GM23338 (cell line): ENCODE results near the gene NRP1. TPM values are rescaled to one million over a fixed set of nuclear protein-coding genes. Genes with fewer than 3 reads are reported as not detected.

ENCODE experiments used
- ATAC-seq: fragments of 200-7000 bp; cut with Tn5 transposase; 3 replicates; pipeline ENCODE4 v1.9.1; 2020
- DNase-seq: peaks from one replicate; pipeline ENCODE4 v3.0.0-alpha.2; 2015; ENCODE audit warnings: low spot score
- H2AFZ ChIP-seq: fragments of 200-600 bp; sonication (generic); 2 replicates; pipeline ENCODE4 v1.8.0; 2016; ENCODE audit warnings: antibody characterized with exemption, mild to moderate bottlenecking, moderate library complexity
- H3F3A ChIP-seq: fragments of 200-600 bp; sonication (generic); replicated peaks from 2 replicates; pipeline ENCODE4 v1.8.0; 2017; ENCODE audit warnings: antibody characterized with exemption, mixed run types, low read depth
- H3K27ac ChIP-seq: fragments of 200-600 bp; sonication (generic); 2 replicates; pipeline ENCODE4 v1.6.1; 2016; ENCODE audit warnings: low read depth
- H3K27me3 ChIP-seq: fragments of 200-600 bp; sonication (generic); 2 replicates; pipeline ENCODE4 v1.8.0; 2016; ENCODE audit warnings: mild to moderate bottlenecking, mixed run types, moderate library complexity; ENCODE audit not compliant: insufficient read depth
- H3K36me3 ChIP-seq: fragments of 200-600 bp; sonication (generic); 2 replicates; pipeline ENCODE4 v1.8.0; 2016; ENCODE audit warnings: mild to moderate bottlenecking; ENCODE audit not compliant: insufficient read depth
- H3K4me1 ChIP-seq: fragments of 200-600 bp; sonication (generic); 2 replicates; pipeline ENCODE4 v1.8.0; 2016; ENCODE audit warnings: mild to moderate bottlenecking, moderate library complexity; ENCODE audit not compliant: insufficient read depth
- H3K4me2 ChIP-seq: fragments of 200-600 bp; sonication (generic); 2 replicates; pipeline ENCODE4 v1.7.1; 2017; ENCODE audit warnings: mixed run types
- H3K4me3 ChIP-seq: fragments of 200-600 bp; sonication (generic); 2 replicates; pipeline ENCODE4 v1.6.1; 2016; ENCODE audit warnings: mixed run types
- H3K79me2 ChIP-seq: fragments of 200-600 bp; sonication (generic); replicated peaks from 2 replicates; pipeline ENCODE4 v1.8.0; 2017; ENCODE audit warnings: mild to moderate bottlenecking; ENCODE audit not compliant: insufficient read depth
- H3K9me2 ChIP-seq: fragments of 200-600 bp; sonication (generic); 2 replicates; pipeline ENCODE4 v1.8.0; 2017; ENCODE audit not compliant: insufficient read depth
- H4K20me1 ChIP-seq: fragments of 200-600 bp; sonication (generic); replicated peaks from 2 replicates; pipeline ENCODE4 v1.8.0; 2017; ENCODE audit warnings: mild to moderate bottlenecking; ENCODE audit not compliant: insufficient read depth
- H3K27ac Mint-ChIP-seq: 2 replicates; pipeline ENCODE4 v1.8.0; 2020; ENCODE audit warnings: inconsistent platforms, mild to moderate bottlenecking, moderate library complexity, mixed read lengths
- H3K27me3 Mint-ChIP-seq: 3 replicates; pipeline ENCODE4 v1.8.0; 2022; ENCODE audit warnings: low read depth, mild to moderate bottlenecking, moderate library complexity, mixed read lengths, inconsistent platforms; ENCODE audit not compliant: insufficient read depth, poor library complexity
- H3K36me3 Mint-ChIP-seq: 3 replicates; pipeline ENCODE4 v1.8.0; 2021; ENCODE audit warnings: low read depth, mild to moderate bottlenecking, inconsistent platforms, moderate library complexity, mixed read lengths
- H3K4me1 Mint-ChIP-seq: 3 replicates; pipeline ENCODE4 v1.8.0; 2020; ENCODE audit warnings: mild to moderate bottlenecking, inconsistent platforms, mixed read lengths
- H3K4me3 Mint-ChIP-seq: 3 replicates; pipeline ENCODE4 v1.8.0; 2021; ENCODE audit warnings: moderate library complexity, mild to moderate bottlenecking, inconsistent platforms, mixed read lengths
- H3K9me3 Mint-ChIP-seq: 3 replicates; pipeline ENCODE4 v1.8.0; 2020; ENCODE audit warnings: moderate library complexity, mild to moderate bottlenecking, inconsistent platforms, mixed read lengths
- CREB1 ChIP-seq: fragments of 250-450 bp; sonication (Bioruptor Pico); IDR thresholded peaks from 2 replicates; pipeline ENCODE4 v1.5.0; 2020; ENCODE audit warnings: low read depth, mild to moderate bottlenecking, moderate library complexity
- EZH2 ChIP-seq: fragments of 200-600 bp; sonication (generic); IDR thresholded peaks from one replicate; pipeline ENCODE4 v1.8.0; 2017; ENCODE audit warnings: antibody characterized with exemption, mild to moderate bottlenecking, low read depth; ENCODE audit not compliant: unreplicated experiment
- NANOG ChIP-seq: IDR thresholded peaks from 2 replicates; pipeline ENCODE4 v1.6.1; 2016; ENCODE audit warnings: antibody characterized with exemption, borderline replicate concordance
- POLR2AphosphoS5 ChIP-seq: IDR thresholded peaks from 2 replicates; pipeline ENCODE4 v1.6.1; 2016; ENCODE audit warnings: antibody characterized with exemption, low read depth
- STAT1 ChIP-seq: IDR thresholded peaks from one replicate; pipeline ENCODE4 v1.6.1; 2016; ENCODE audit warnings: antibody characterized with exemption; ENCODE audit not compliant: unreplicated experiment
- ZNF331 ChIP-seq: fragments of 250-450 bp; sonication (Bioruptor Pico); IDR thresholded peaks from 2 replicates; pipeline ENCODE4 v1.5.0; 2020; ENCODE audit warnings: low read depth, mild to moderate bottlenecking, moderate library complexity
- polyA plus RNA-seq: library from polyadenylated mRNA; unstranded; fragments of >200 nt; fragmentation: Nextera tagmentation; extraction: Ambion mirVana; gene quantifications from 2 replicates; pipeline ENCODE4 v1.2.1, GENCODE V29; 2016
- total RNA-seq: library from RNA; depleted of rRNA; stranded (reverse); fragments of >200 nt; shearing (Covaris generic); gene quantifications from 2 replicates; pipeline ENCODE4 v1.2.3, GENCODE V29; 2014
- TF ChIP-seq, protein P1 (sequence below): fragments of 250-450 bp; sonication (Bioruptor Pico); IDR thresholded peaks from 2 replicates; pipeline ENCODE4 v1.5.0; 2020; ENCODE audit warnings: mild to moderate bottlenecking, moderate library complexity

Gene NRP1
- total and polyA plus RNA-seq, 2 experiments from 2014 or later = 2.9 to 3.5 TPM

DNA sequence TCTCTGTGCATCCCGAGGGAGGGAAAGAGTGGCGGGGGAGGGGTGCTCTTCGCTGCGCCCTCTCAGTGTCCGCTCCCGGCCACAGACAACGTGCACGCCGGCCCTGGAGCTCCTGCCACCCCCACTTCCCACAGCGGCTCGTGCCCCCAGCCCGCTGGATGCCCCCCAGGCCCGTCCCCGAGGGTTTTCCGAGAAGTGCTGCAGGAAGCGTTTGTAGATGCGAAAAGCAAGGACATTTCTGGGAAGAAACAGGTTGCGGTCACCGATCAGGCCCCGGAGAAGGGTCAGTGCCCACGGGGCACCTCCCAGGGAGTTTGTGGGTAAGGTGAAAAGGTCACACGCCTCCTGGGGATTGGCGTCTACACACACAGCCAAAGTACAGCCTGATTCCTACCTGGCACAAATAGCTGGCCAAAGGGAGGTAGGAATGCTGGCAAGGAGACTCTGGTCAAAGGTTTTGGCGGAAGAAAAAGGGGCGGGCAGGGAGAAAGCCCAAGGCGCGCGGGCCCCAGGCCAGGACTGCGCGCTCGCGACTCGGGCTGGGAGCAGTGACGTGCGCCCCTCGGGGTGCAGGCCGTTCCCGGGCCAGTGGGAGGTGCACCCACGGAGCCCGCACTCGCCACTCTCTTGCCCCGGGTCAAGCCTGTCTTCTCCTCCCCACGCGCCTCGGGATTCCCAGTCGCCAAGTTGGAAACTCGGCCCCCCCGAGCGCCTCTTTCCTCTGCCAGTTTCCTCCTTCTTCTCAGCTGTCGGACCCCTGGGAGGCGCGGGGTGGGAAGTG lies 1.5 kb upstream of the NRP1 start:
- Histone ChIP-seq H3K79me2 (no peaks in the 10 kb centered on the region), H3K27ac (no peak overlapping the region), H3K9me2 (no peaks in the 10 kb centered on the region), H3F3A (no peaks in the 10 kb centered on the region), H4K20me1 (no peaks in the 10 kb centered on the region), H3K36me3 (no peaks in the 10 kb centered on the region), H3K4me2 (peak overlapping the region; percentile 95), H3K27me3 (peaks cover 76% of the 10 kb centered on the region), H3K4me3 (peak overlapping the region; percentile 85), H3K4me1 (peaks cover 18% of the 10 kb centered on the region), H2AFZ (peak overlapping the region; percentile 99)
- H3K4me1 Mint-ChIP-seq = peaks cover 23% of the 10 kb centered on the region
- peaks cover 44% of the 10 kb centered on the region for H3K27me3 Mint-ChIP-seq
- TF ChIP-seq EZH2 = peak; percentile 55
- TF ChIP-seq POLR2AphosphoS5 = no peak
- 0 out of 2 replicates have a peak, but pooled peaks have one; percentile 37 for TF ChIP-seq CREB1 (CRISPR knock-in tag)
- H3K9me3 Mint-ChIP-seq = peaks cover 2% of the 10 kb centered on the region; the same call in 1 of the 3 replicates
- H3K4me3 Mint-ChIP-seq = peak overlapping the region; percentile 81
- no peaks in the 10 kb centered on the region for H3K36me3 Mint-ChIP-seq
- no peak overlapping the region for H3K27ac Mint-ChIP-seq
- ATAC-seq = peak; percentile 49
- peak; percentile 70 for DNase-seq

- TF ChIP-seq NANOG (no peak), ZNF331 (CRISPR knock-in tag) (no peak), STAT1 (no peak), EZH2 (no peak), POLR2AphosphoS5 (no peak)
- TF ChIP-seq, protein P1, sequence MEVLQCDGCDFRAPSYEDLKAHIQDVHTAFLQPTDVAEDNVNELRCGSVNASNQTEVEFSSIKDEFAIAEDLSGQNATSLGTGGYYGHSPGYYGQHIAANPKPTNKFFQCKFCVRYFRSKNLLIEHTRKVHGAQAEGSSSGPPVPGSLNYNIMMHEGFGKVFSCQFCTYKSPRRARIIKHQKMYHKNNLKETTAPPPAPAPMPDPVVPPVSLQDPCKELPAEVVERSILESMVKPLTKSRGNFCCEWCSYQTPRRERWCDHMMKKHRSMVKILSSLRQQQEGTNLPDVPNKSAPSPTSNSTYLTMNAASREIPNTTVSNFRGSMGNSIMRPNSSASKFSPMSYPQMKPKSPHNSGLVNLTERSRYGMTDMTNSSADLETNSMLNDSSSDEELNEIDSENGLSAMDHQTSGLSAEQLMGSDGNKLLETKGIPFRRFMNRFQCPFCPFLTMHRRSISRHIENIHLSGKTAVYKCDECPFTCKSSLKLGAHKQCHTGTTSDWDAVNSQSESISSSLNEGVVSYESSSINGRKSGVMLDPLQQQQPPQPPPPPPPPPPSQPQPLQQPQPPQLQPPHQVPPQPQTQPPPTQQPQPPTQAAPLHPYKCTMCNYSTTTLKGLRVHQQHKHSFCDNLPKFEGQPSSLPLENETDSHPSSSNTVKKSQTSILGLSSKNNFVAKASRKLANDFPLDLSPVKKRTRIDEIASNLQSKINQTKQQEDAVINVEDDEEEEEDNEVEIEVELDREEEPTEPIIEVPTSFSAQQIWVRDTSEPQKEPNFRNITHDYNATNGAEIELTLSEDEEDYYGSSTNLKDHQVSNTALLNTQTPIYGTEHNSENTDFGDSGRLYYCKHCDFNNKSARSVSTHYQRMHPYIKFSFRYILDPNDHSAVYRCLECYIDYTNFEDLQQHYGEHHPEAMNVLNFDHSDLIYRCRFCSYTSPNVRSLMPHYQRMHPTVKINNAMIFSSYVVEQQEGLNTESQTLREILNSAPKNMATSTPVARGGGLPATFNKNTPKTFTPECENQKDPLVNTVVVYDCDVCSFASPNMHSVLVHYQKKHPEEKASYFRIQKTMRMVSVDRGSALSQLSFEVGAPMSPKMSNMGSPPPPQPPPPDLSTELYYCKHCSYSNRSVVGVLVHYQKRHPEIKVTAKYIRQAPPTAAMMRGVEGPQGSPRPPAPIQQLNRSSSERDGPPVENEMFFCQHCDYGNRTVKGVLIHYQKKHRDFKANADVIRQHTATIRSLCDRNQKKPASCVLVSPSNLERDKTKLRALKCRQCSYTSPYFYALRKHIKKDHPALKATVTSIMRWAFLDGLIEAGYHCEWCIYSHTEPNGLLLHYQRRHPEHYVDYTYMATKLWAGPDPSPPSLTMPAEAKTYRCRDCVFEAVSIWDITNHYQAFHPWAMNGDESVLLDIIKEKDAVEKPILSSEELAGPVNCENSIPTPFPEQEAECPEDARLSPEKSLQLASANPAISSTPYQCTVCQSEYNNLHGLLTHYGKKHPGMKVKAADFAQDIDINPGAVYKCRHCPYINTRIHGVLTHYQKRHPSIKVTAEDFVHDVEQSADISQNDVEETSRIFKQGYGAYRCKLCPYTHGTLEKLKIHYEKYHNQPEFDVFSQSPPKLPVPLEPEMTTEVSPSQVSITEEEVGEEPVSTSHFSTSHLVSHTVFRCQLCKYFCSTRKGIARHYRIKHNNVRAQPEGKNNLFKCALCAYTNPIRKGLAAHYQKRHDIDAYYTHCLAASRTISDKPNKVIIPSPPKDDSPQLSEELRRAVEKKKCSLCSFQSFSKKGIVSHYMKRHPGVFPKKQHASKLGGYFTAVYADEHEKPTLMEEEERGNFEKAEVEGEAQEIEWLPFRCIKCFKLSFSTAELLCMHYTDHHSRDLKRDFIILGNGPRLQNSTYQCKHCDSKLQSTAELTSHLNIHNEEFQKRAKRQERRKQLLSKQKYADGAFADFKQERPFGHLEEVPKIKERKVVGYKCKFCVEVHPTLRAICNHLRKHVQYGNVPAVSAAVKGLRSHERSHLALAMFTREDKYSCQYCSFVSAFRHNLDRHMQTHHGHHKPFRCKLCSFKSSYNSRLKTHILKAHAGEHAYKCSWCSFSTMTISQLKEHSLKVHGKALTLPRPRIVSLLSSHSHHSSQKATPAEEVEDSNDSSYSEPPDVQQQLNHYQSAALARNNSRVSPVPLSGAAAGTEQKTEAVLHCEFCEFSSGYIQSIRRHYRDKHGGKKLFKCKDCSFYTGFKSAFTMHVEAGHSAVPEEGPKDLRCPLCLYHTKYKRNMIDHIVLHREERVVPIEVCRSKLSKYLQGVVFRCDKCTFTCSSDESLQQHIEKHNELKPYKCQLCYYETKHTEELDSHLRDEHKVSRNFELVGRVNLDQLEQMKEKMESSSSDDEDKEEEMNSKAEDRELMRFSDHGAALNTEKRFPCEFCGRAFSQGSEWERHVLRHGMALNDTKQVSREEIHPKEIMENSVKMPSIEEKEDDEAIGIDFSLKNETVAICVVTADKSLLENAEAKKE = no peak
- Histone ChIP-seq H3K27ac (no peak overlapping the region), H3K79me2 (no peaks in the 10 kb centered on the region), H3K4me3 (peak overlapping the region; percentile 85), H4K20me1 (no peaks in the 10 kb centered on the region), H2AFZ (peak overlapping the region; percentile 99), H3K4me2 (peak overlapping the region; percentile 95), H3F3A (no peaks in the 10 kb centered on the region), H3K4me1 (peaks cover 18% of the 10 kb centered on the region), H3K27me3 (peaks cover 76% of the 10 kb centered on the region), H3K36me3 (no peaks in the 10 kb centered on the region), H3K9me2 (no peaks in the 10 kb centered on the region)
- Mint-ChIP-seq H3K27me3 (peaks cover 44% of the 10 kb centered on the region), H3K9me3 (peaks cover 2% of the 10 kb centered on the region; the same call in 1 of the 3 replicates), H3K27ac (no peak overlapping the region), H3K36me3 (no peaks in the 10 kb centered on the region), H3K4me1 (peaks cover 27% of the 10 kb centered on the region), H3K4me3 (peak overlapping the region; percentile 81)
- no peak for ATAC-seq
- peak; percentile 24 for DNase-seq
Observed at GRCh38 chr10:33335551-33335800, 1.0 kb upstream of the NRP1 start.
